ENCODE measurements around the gene SLFN14.

SLFN14 gene

DNA sequence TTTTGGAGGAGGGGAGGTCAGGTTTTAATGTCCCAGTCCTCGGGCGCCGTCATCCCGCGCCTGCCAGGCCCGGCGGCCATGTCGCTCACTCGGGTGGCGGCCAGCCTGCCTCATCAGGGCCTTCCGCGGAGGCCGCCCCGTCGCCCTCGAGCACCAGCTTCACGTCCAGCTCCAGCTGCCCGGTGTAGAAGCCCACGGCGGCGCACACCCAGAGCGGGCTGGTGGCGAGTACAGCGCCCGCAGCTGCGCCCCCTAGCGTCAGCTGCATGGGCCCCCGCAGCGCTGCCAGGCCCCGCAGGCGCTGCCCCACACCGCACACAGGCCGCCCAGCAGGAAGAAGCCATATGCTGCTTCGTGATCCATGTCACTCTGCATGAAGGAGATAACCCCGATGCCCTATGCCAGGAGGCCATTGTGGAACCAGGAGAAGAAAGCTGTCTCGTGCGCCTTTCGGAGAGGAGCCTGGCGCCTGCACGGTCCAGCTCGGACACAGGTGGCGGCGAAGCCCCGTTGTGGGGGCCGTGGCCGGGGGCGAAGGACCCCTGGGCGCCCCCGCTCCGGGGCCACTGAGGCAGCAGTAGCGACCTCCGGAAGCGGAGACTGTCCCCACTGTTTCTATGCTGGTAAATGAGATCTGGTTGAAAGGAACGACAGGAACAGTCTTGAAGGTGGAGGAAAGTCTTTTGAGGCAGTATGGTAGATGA is 36.1 kb upstream of the SLFN14 start:
- no peak for DNase-seq
- TF ChIP-seq, protein P1, sequence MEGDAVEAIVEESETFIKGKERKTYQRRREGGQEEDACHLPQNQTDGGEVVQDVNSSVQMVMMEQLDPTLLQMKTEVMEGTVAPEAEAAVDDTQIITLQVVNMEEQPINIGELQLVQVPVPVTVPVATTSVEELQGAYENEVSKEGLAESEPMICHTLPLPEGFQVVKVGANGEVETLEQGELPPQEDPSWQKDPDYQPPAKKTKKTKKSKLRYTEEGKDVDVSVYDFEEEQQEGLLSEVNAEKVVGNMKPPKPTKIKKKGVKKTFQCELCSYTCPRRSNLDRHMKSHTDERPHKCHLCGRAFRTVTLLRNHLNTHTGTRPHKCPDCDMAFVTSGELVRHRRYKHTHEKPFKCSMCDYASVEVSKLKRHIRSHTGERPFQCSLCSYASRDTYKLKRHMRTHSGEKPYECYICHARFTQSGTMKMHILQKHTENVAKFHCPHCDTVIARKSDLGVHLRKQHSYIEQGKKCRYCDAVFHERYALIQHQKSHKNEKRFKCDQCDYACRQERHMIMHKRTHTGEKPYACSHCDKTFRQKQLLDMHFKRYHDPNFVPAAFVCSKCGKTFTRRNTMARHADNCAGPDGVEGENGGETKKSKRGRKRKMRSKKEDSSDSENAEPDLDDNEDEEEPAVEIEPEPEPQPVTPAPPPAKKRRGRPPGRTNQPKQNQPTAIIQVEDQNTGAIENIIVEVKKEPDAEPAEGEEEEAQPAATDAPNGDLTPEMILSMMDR (IDR thresholded peaks at IDR 0.05; ENCODE audit: low read depth, low read length) = no peak
- peaks cover 54% of the 10 kb centered on the region for H3K36me3 ChIP-seq
- H3K9me3 ChIP-seq = no peaks in the 10 kb centered on the region; the same call in 1 of the 2 replicates
- H3K4me1 ChIP-seq = no peaks in the 10 kb centered on the region
- H3K27me3 ChIP-seq = no peaks in the 10 kb centered on the region
- H3K4me3 ChIP-seq (ENCODE audit: low read depth, low read length) = no peak overlapping the region

DNA sequence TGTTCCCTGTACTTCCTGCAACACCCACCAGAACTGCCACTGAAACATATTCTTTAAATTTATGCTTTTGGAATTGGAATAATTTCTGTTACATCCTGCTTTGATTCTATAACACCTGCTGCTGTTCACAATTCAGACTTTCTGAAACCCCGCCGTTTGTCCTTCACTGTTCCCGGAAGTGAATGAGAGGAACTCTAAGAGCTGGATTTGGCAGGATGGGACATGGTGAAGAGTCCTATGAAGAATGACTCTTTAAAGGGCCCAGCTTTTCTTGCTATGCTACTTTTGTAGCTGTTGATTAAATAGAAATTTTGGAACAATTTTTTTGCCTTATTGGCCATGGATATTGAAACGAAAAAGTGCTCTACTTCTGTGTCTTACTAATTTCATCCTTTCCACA is 35.5 kb upstream of the SLFN14 start:
- no peaks in the 10 kb centered on the region for H3K27me3 ChIP-seq
- H3K4me3 ChIP-seq (ENCODE audit: low read depth, low read length) = no peak overlapping the region
- H3K36me3 ChIP-seq = peaks cover 52% of the 10 kb centered on the region
- TF ChIP-seq, protein P1 (IDR thresholded peaks at IDR 0.05; ENCODE audit: low read depth, low read length) = no peak
- H3K4me1 ChIP-seq = no peaks in the 10 kb centered on the region
- H3K9me3 ChIP-seq = no peaks in the 10 kb centered on the region; the same call in 1 of the 2 replicates
- no peak for DNase-seq

- Histone ChIP-seq H3K4me1 (peaks cover 3% of the 10 kb centered on the region), H3K4me3 (ENCODE audit: low read depth, low read length) (peak overlapping the region; percentile 100), H3K36me3 (no peaks in the 10 kb centered on the region), H3K27me3 (peaks cover 6% of the 10 kb centered on the region; the same call in 1 of the 2 replicates), H3K9me3 (no peaks in the 10 kb centered on the region)
- no peak for DNase-seq
- TF ChIP-seq, protein P1 (IDR thresholded peaks at IDR 0.05; ENCODE audit: low read depth, low read length) = no peak
Observed at GRCh38 chr17:35588196-35588920, 27.7 kb upstream of the SLFN14 start.

GRCh38 chr17:35587074-35587961 is 26.7 kb upstream of the SLFN14 start, which contains the start of gene AP2B1:
Gene AP2B1, plus strand, starts transcription at chr17:35587322. Its CDS starts 6,709 bp downstream, at chr17:35594031.
- TF ChIP-seq, protein P1 (IDR thresholded peaks at IDR 0.05; ENCODE audit: low read depth, low read length) = no peak
- H3K4me3 ChIP-seq (ENCODE audit: low read depth, low read length) = peak within 1 kb of the TSS; percentile 100
- H3K4me1 ChIP-seq = peaks cover 3% of the 10 kb centered on the region
- H3K9me3 ChIP-seq = no peaks in the 10 kb centered on the region
- H3K36me3 ChIP-seq = no peaks in the 10 kb centered on the region
- peaks cover 9% of the 10 kb centered on the region; the same call in 1 of the 2 replicates for H3K27me3 ChIP-seq
- peak; percentile 90 for DNase-seq

DNA sequence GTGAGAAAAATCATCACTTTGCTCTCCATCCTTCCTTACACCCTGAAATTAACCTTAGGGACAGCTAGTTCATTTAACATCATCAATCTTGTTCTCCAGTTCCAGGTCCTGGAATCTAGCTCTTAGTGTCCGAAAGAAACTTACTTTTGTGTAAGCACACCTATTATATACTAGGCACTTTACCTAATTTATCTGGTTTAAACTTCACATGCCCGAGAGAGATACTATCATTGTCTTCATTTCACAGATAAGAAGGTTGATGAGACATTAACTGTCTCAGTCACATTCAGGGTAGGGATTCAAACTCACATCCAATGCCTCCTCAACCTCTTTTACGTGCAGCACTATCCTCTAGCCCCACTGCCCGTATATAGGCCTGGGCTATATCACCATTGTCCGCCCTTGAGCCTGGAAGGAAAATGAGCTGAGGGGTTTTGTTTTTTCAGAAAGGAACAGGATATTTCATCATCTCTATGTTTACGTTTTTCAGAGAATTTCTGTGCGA is 26.0 kb upstream of the SLFN14 start:
- no peaks in the 10 kb centered on the region for H3K9me3 ChIP-seq
- TF ChIP-seq, protein P1 (IDR thresholded peaks at IDR 0.05; ENCODE audit: low read depth, low read length) = no peak
- H3K27me3 ChIP-seq = peaks cover 9% of the 10 kb centered on the region; the same call in 1 of the 2 replicates
- peak overlapping the region; percentile 100 for H3K4me3 ChIP-seq (ENCODE audit: low read depth, low read length)
- no peak for DNase-seq
- peaks cover 3% of the 10 kb centered on the region for H3K4me1 ChIP-seq
- no peaks in the 10 kb centered on the region for H3K36me3 ChIP-seq

Data from BE2C (cell line).